Measurements from ENCODE around the gene SNX9. TPM values are rescaled to one million over a fixed set of nuclear protein-coding genes. Genes with fewer than 3 reads are reported as not detected.
"Not testable (repeated sequence)": the region's sequence is repeated elsewhere in the genome, so short reads cannot be mapped to it uniquely, and the experiment has no call there.

SNX9 gene
- total and polyA plus RNA-seq, 3 donors from 2014 or later, result 26.0 to 32.6 (median 30.1) TPM

- 63 to 67% methylated on average over 2 of the region's 2 CpGs for WGBS, 2 donors
- intact Hi-C loops (cut with DNase I; ENCODE audit: low total_unique reads), result no loop called here
- Histone ChIP-seq H3K27ac (no peak overlapping the region), H3K9me3 (no peaks in the 10 kb centered on the region), H3K4me3 (no peak overlapping the region), H3K4me1 (no peaks in the 10 kb centered on the region), H3K27me3 (no peaks in the 10 kb centered on the region), H3K36me3 (ENCODE audit: low read depth, missing control alignments) (no peaks in the 10 kb centered on the region)
- DNase-seq, result no peak
- TF ChIP-seq POLR2A (IDR thresholded peaks at IDR 0.05) (no peak), CTCF (IDR thresholded peaks at IDR 0.05) (no peak)
These were observed 18.3 kb downstream of the SNX9 start for GRCh38 chr6:157841211-157841840.

- DNase-seq, result no peak
- WGBS, 2 donors, result 87 to 94% methylated on average over 4 of the region's 4 CpGs
- intact Hi-C loops (cut with DNase I; ENCODE audit: low total_unique reads), result no loop called here
- no peaks in the 10 kb centered on the region for H3K36me3 ChIP-seq (ENCODE audit: low read depth, missing control alignments)
- no peak for TF ChIP-seq CTCF (IDR thresholded peaks at IDR 0.05)
- TF ChIP-seq POLR2A (IDR thresholded peaks at IDR 0.05), result no peak
- H3K4me1 ChIP-seq, result no peaks in the 10 kb centered on the region
- H3K27me3 ChIP-seq, result no peaks in the 10 kb centered on the region
- no peak overlapping the region for H3K4me3 ChIP-seq
- H3K27ac ChIP-seq, result no peak overlapping the region
- H3K9me3 ChIP-seq, result no peaks in the 10 kb centered on the region
These were observed 19.2 kb downstream of the SNX9 start for GRCh38 chr6:157842212-157842611.

GRCh38 chr6:157844196-157844595 is 21.1 kb downstream of the SNX9 start:
- intact Hi-C loops (cut with DNase I; ENCODE audit: low total_unique reads); H3K27ac ChIP-seq; H3K4me1 ChIP-seq; DNase-seq; H3K9me3 ChIP-seq; H3K27me3 ChIP-seq; H3K4me3 ChIP-seq; H3K36me3 ChIP-seq (ENCODE audit: low read depth, missing control alignments): not testable (repeated sequence)
- 94 to 97% methylated on average over 3 of the region's 3 CpGs for WGBS, 2 donors

GRCh38 chr6:157845493-157846259 is 22.6 kb downstream of the SNX9 start:
- H3K4me1 ChIP-seq, result peaks cover 4% of the 10 kb centered on the region
- no peak for DNase-seq
- 91 to 92% methylated on average over 6 of the region's 6 CpGs for WGBS, 2 donors
- H3K9me3 ChIP-seq, result no peaks in the 10 kb centered on the region
- H3K4me3 ChIP-seq, result no peak overlapping the region
- no peaks in the 10 kb centered on the region for H3K27me3 ChIP-seq
- TF ChIP-seq POLR2A (IDR thresholded peaks at IDR 0.05) (no peak), CTCF (IDR thresholded peaks at IDR 0.05) (no peak)
- intact Hi-C loops (cut with DNase I; ENCODE audit: low total_unique reads), result no loop called here
- H3K36me3 ChIP-seq (ENCODE audit: low read depth, missing control alignments), result no peaks in the 10 kb centered on the region
- no peak overlapping the region for H3K27ac ChIP-seq

- 67 to 74% methylated on average over 2 of the region's 2 CpGs for WGBS, 2 donors
- no peaks in the 10 kb centered on the region for H3K27me3 ChIP-seq
- no peaks in the 10 kb centered on the region for H3K9me3 ChIP-seq
- no peak overlapping the region for H3K4me3 ChIP-seq
- H3K27ac ChIP-seq, result no peak overlapping the region
- peaks cover 4% of the 10 kb centered on the region for H3K4me1 ChIP-seq
- no peaks in the 10 kb centered on the region for H3K36me3 ChIP-seq (ENCODE audit: low read depth, missing control alignments)
- no peak for DNase-seq
- TF ChIP-seq POLR2A (IDR thresholded peaks at IDR 0.05) (no peak), CTCF (IDR thresholded peaks at IDR 0.05) (no peak)
- intact Hi-C loops (cut with DNase I; ENCODE audit: low total_unique reads), result no loop called here
These were observed 24.8 kb downstream of the SNX9 start for GRCh38 chr6:157847846-157848245.
